Ascending aorta (tissue), 2 donors: ENCODE results near the gene OR6C2. TPM values are rescaled to one million over a fixed set of nuclear protein-coding genes. Genes with fewer than 3 reads are reported as not detected.
"Not testable (repeated sequence)": the region's sequence is repeated elsewhere in the genome, so short reads cannot be mapped to it uniquely, and the experiment has no call there.

ENCODE experiments used
- DNase-seq, 2 donors: peaks; one replicate each; pipeline ENCODE4 v3.0.0-alpha.2; 2019; ENCODE audit warnings: low spot score in 2 of 2
- H3K27ac ChIP-seq, 2 donors: fragments of 200-600 bp; sonication (generic); one replicate each; pipeline ENCODE4 v1.5.1; 2016 to 2017; ENCODE audit warnings: mild to moderate bottlenecking in 1 of 2
- H3K27me3 ChIP-seq: fragments of 200-600 bp; sonication (generic); one replicate; pipeline ENCODE4 v1.5.1; 2017
- H3K36me3 ChIP-seq, 2 donors: fragments of 200-600 bp; sonication (generic); one replicate each; pipeline ENCODE4 v1.5.1; 2016
- H3K4me1 ChIP-seq, 2 donors: fragments of 200-600 bp; sonication (generic); one replicate each; pipeline ENCODE4 v1.5.1; 2016 to 2017; ENCODE audit warnings: mild to moderate bottlenecking in 1 of 2
- H3K4me3 ChIP-seq, 2 donors: fragments of 200-600 bp; sonication (generic); one replicate each; pipeline ENCODE4 v1.5.1; 2016 to 2017; ENCODE audit warnings: mild to moderate bottlenecking in 1 of 2
- H3K9me3 ChIP-seq, 2 donors: fragments of 200-600 bp; sonication (generic); one replicate each; pipeline ENCODE4 v1.5.1; 2016
- CTCF ChIP-seq, 3 experiments: fragments of 200-600 bp in 2 of 3; fragments of 450-650 bp in 1 of 3; sonication (generic) in 2 of 3; IDR thresholded peaks; one replicate each; pipeline ENCODE4 v1.5.1; 2016 to 2019; ENCODE audit warnings: antibody characterized with exemption in 3 of 3, mild to moderate bottlenecking in 1 of 3, moderate library complexity in 1 of 3
- intact Hi-C: fragments of 100-400 bp; cut with DNase I; formaldehyde crosslinking; loops from one replicate; pipeline ENCODE4 v1.15.1; 2023
- total RNA-seq: library from RNA; depleted of rRNA; stranded (reverse); fragments of >200 nt; gene quantifications from one replicate; pipeline ENCODE4 v1.1.0, GENCODE V29; 2016

Gene OR6C2
- total RNA-seq, 1 donor from 2014 or later: not detected

GRCh38 chr12:55472264-55472663 is 28.4 kb downstream of the OR6C2 start:
- DNase-seq: no peak
- no peaks in the 10 kb centered on the region for H3K27me3 ChIP-seq
- H3K36me3 ChIP-seq: no peaks in the 10 kb centered on the region
- TF ChIP-seq CTCF (IDR thresholded peaks at IDR 0.05): no peak
- intact Hi-C loops: no loop called here
- no peaks in the 10 kb centered on the region for H3K9me3 ChIP-seq
- H3K4me3 ChIP-seq: no peak overlapping the region
- no peaks in the 10 kb centered on the region for H3K4me1 ChIP-seq
- H3K27ac ChIP-seq: no peak overlapping the region

- DNase-seq, intact Hi-C loops, H3K4me1 ChIP-seq, H3K4me3 ChIP-seq, H3K27ac ChIP-seq, H3K27me3 ChIP-seq, H3K9me3 ChIP-seq, H3K36me3 ChIP-seq: not testable (repeated sequence)
These were observed 35.3 kb downstream of the OR6C2 start for GRCh38 chr12:55479136-55479535.

DNA sequence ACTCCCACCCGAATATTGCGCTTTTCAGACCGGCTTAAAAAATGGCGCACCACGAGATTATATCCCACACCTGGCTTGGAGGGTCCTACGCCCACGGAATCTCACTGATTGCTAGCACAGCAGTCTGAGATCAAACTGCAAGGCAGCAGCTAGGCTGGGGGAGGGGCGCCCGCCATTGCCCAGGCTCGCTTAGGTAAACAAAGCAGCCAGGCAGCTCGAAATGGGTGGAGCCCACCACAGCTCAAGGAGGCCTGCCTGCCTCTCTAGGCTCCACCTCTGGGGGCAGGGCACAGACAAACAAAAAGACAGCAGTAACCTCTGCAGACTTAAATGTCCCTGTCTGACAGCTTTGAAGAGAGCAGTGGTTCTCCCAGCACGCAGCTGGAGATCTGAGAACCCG is 40.4 kb downstream of the OR6C2 start:
- H3K27ac ChIP-seq, H3K9me3 ChIP-seq, intact Hi-C loops, H3K36me3 ChIP-seq, H3K4me1 ChIP-seq, H3K27me3 ChIP-seq, H3K4me3 ChIP-seq, DNase-seq: not testable (repeated sequence)

- intact Hi-C loops: no loop called here
- Histone ChIP-seq H3K36me3 (no peaks in the 10 kb centered on the region), H3K27me3 (no peaks in the 10 kb centered on the region), H3K4me1 (no peaks in the 10 kb centered on the region), H3K9me3 (no peaks in the 10 kb centered on the region), H3K4me3 (no peak within 1 kb of the TSS), H3K27ac (no peak within 1 kb of the TSS)
- TF ChIP-seq CTCF (IDR thresholded peaks at IDR 0.05): no peak
- DNase-seq: no peak
These were observed 48.2 kb downstream of the OR6C2 start, which contains the start of gene OR6C68 for GRCh38 chr12:55492078-55492477. Gene OR6C68 (plus strand): TSS chr12:55492378. CDS start chr12:55492378, 0 bp downstream.

DNA sequence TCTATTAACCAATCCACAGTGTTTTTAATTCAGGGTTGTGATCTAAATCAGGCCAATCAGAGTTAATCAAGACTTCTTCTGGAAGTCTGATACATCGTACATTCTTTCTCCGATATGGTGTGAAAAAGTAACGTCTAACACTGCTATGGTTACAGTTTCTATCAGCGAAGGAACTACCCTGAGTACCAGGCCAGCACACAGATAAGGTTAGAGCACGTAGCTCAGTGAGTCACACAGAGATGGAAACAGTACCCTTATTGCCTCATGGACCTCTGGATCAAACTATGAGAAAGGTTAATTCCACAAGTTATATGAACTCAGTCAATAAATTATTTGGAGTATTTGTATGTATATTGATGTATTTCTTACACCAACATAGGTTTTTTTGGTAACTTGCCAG is 51.6 kb downstream of the OR6C2 start:
- Histone ChIP-seq H3K4me1 (no peaks in the 10 kb centered on the region), H3K27ac (no peak overlapping the region), H3K27me3 (no peaks in the 10 kb centered on the region), H3K36me3 (no peaks in the 10 kb centered on the region), H3K9me3 (no peaks in the 10 kb centered on the region), H3K4me3 (no peak overlapping the region)
- TF ChIP-seq CTCF (IDR thresholded peaks at IDR 0.05): no peak
- intact Hi-C loops: no loop called here
- no peak for DNase-seq

DNA sequence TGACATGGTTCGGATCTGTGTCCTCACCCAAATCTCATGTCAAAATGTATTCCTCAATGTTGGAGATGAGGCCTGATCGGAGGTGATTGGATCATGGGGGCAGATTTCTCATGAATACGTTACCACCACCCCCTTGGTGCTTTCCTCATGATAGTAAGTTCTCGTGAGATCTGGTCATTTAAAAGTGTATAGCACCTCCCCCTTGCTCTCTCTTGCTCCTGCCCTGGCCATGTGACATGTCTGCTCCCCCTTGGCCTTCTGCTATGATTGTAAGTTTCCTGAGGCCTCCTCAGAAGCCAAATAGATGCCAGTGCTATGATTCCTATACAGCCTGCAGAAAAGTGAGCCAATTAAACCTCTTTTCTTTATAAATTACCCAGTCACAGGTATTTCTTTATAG is 55.4 kb downstream of the OR6C2 start:
- H3K4me3 ChIP-seq: no peak overlapping the region
- no peaks in the 10 kb centered on the region for H3K9me3 ChIP-seq
- no peak overlapping the region for H3K27ac ChIP-seq
- intact Hi-C loops: no loop called here
- no peak for DNase-seq
- no peak for TF ChIP-seq CTCF (IDR thresholded peaks at IDR 0.05)
- H3K27me3 ChIP-seq: no peaks in the 10 kb centered on the region
- H3K36me3 ChIP-seq: no peaks in the 10 kb centered on the region
- no peaks in the 10 kb centered on the region for H3K4me1 ChIP-seq

GRCh38 chr12:55499810-55500252 is 56.0 kb downstream of the OR6C2 start:
- no peaks in the 10 kb centered on the region for H3K4me1 ChIP-seq
- TF ChIP-seq CTCF (IDR thresholded peaks at IDR 0.05): no peak
- DNase-seq: no peak

More at GRCh38 chr12:55499810-55500252, 56.0 kb downstream of the OR6C2 start:
- Histone ChIP-seq H3K9me3 (no peaks in the 10 kb centered on the region), H3K4me3 (no peak overlapping the region), H3K36me3 (no peaks in the 10 kb centered on the region), H3K27me3 (no peaks in the 10 kb centered on the region), H3K27ac (no peak overlapping the region)
- intact Hi-C loops: no loop called here
